ENCODE results near the gene TOR2A. TPM values are rescaled to one million over a fixed set of nuclear protein-coding genes. Genes with fewer than 3 reads are reported as not detected.

TOR2A gene
- total RNA-seq, 1 donor from 2014 or later = 5.5 TPM

DNA sequence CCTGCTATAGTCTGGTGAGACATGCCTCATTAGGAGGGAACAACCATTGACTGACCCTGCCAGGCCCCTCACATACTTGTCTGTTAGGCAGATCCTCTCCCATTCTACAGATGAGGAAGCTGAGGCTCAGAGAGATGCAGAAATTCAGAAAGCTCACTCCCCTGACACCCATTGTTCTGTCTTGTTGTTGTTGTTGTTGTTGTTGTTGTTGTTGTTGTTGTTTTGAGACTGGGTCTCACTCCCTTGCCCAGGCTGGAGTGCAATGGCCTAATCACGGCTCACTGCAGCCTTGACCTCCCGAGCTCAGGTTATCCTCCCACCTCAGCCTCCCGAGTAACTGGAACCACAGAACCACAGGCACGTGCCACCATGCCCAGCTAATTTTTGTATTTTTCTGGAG, 41.4 kb downstream of the TOR2A start:
- H3K27ac ChIP-seq = no peak overlapping the region
- H2AFZ ChIP-seq (replicated peaks) = no peak overlapping the region
- H3K4me1 ChIP-seq = no peaks in the 10 kb centered on the region
- H3K36me3 ChIP-seq = no peaks in the 10 kb centered on the region
- Mint-ChIP-seq H3K4me3 (no peak overlapping the region), H3K27ac (no peak overlapping the region), H3K27me3 (ENCODE audit: insufficient read depth, low read depth) (peaks cover 3% of the 10 kb centered on the region), H3K36me3 (peaks cover 17% of the 10 kb centered on the region), H3K4me1 (peaks cover 10% of the 10 kb centered on the region), H3K9me3 (no peaks in the 10 kb centered on the region)
- no peak for DNase-seq (ENCODE audit: low spot score)
- H3F3A ChIP-seq (ENCODE audit: low read depth) = peaks cover 12% of the 10 kb centered on the region
- H4K20me1 ChIP-seq (ENCODE audit: low read depth) = no peaks in the 10 kb centered on the region
- H3K9ac ChIP-seq = no peak overlapping the region
- H3K4me2 ChIP-seq = no peak overlapping the region
- no peaks in the 10 kb centered on the region for H3K9me3 ChIP-seq (ENCODE audit: low read depth)
- TF ChIP-seq EZH2phosphoT487 (IDR thresholded peaks at IDR 0.05) = no peak
- TF ChIP-seq, protein P1, sequence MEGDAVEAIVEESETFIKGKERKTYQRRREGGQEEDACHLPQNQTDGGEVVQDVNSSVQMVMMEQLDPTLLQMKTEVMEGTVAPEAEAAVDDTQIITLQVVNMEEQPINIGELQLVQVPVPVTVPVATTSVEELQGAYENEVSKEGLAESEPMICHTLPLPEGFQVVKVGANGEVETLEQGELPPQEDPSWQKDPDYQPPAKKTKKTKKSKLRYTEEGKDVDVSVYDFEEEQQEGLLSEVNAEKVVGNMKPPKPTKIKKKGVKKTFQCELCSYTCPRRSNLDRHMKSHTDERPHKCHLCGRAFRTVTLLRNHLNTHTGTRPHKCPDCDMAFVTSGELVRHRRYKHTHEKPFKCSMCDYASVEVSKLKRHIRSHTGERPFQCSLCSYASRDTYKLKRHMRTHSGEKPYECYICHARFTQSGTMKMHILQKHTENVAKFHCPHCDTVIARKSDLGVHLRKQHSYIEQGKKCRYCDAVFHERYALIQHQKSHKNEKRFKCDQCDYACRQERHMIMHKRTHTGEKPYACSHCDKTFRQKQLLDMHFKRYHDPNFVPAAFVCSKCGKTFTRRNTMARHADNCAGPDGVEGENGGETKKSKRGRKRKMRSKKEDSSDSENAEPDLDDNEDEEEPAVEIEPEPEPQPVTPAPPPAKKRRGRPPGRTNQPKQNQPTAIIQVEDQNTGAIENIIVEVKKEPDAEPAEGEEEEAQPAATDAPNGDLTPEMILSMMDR (IDR thresholded peaks at IDR 0.05) = no peak
- TF ChIP-seq EZH2 (IDR thresholded peaks at IDR 0.05) = no peak
- no peak overlapping the region for H3K4me3 ChIP-seq
- H3K27me3 ChIP-seq = no peaks in the 10 kb centered on the region
- no peaks in the 10 kb centered on the region for H3K79me2 ChIP-seq (ENCODE audit: low read depth)

DNA sequence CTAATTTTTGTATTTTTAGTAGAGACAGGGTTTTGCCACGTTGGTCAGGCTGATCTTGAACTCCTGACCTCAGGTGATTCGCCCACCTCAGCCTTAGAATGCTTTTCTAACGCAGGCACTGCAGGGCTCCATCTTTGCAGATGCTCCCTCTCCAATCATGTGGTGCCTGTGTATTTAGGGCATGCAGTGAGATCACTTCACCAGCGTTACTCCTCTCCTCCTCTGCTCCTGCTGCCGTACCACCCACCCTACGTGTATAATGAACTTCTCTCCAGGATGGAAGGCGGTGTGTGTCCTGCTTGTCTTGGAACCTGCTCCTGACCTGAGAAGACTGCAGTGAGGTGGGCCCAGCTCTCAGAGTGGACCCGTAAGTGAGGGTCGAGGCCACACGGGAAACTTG, 42.0 kb downstream of the TOR2A start:
- Mint-ChIP-seq H3K27ac (no peak overlapping the region), H3K4me3 (no peak overlapping the region), H3K4me1 (peaks cover 10% of the 10 kb centered on the region), H3K27me3 (ENCODE audit: insufficient read depth, low read depth) (peaks cover 3% of the 10 kb centered on the region), H3K36me3 (peaks cover 17% of the 10 kb centered on the region), H3K9me3 (no peaks in the 10 kb centered on the region)
- Histone ChIP-seq H3K4me1 (no peaks in the 10 kb centered on the region), H3K4me3 (no peak overlapping the region), H2AFZ (replicated peaks) (no peak overlapping the region), H3K4me2 (no peak overlapping the region), H3K27me3 (no peaks in the 10 kb centered on the region), H3K9me3 (ENCODE audit: low read depth) (no peaks in the 10 kb centered on the region), H3K79me2 (ENCODE audit: low read depth) (no peaks in the 10 kb centered on the region), H4K20me1 (ENCODE audit: low read depth) (no peaks in the 10 kb centered on the region), H3F3A (ENCODE audit: low read depth) (peaks cover 8% of the 10 kb centered on the region), H3K27ac (no peak overlapping the region), H3K36me3 (no peaks in the 10 kb centered on the region), H3K9ac (no peak overlapping the region)
- no peak for DNase-seq (ENCODE audit: low spot score)
- no peak for TF ChIP-seq EZH2 (IDR thresholded peaks at IDR 0.05)
- TF ChIP-seq EZH2phosphoT487 (IDR thresholded peaks at IDR 0.05) = no peak
- TF ChIP-seq, protein P1 (IDR thresholded peaks at IDR 0.05) = no peak

DNA sequence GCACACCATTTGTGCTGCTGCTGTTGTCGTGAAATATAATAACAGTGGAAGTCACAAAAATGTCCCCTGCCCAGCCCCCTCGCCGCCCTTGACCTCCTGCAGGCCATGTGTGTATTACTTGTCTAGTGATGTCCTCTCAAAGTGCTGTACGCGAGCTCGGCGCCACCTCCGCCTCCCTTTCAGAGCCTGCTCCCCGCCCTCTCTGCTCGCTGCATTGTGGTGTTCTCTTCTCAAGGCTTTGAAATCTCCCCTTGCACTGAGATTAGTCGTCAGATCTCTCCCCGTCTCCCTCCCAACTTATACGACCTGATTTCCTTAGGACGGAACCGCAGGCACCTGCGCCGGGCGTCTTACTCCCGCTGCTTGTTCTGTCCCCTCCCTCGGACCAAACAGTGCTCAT, 43.0 kb downstream of the TOR2A start:
- Histone ChIP-seq H4K20me1 (ENCODE audit: low read depth) (no peaks in the 10 kb centered on the region), H2AFZ (replicated peaks) (no peak overlapping the region), H3F3A (ENCODE audit: low read depth) (peaks cover 3% of the 10 kb centered on the region), H3K36me3 (no peaks in the 10 kb centered on the region), H3K27me3 (no peaks in the 10 kb centered on the region), H3K4me1 (no peaks in the 10 kb centered on the region), H3K4me2 (no peak overlapping the region), H3K9ac (no peak overlapping the region), H3K79me2 (ENCODE audit: low read depth) (no peaks in the 10 kb centered on the region), H3K9me3 (ENCODE audit: low read depth) (no peaks in the 10 kb centered on the region), H3K4me3 (no peak overlapping the region), H3K27ac (no peak overlapping the region)
- H3K27me3 Mint-ChIP-seq (ENCODE audit: insufficient read depth, low read depth) = peaks cover 3% of the 10 kb centered on the region
- peaks cover 10% of the 10 kb centered on the region for H3K4me1 Mint-ChIP-seq
- no peak for TF ChIP-seq EZH2phosphoT487 (IDR thresholded peaks at IDR 0.05)
- TF ChIP-seq EZH2 (IDR thresholded peaks at IDR 0.05) = no peak
- TF ChIP-seq, protein P1 (IDR thresholded peaks at IDR 0.05) = no peak
- H3K4me3 Mint-ChIP-seq = no peak overlapping the region
- peaks cover 20% of the 10 kb centered on the region for H3K36me3 Mint-ChIP-seq
- H3K9me3 Mint-ChIP-seq = no peaks in the 10 kb centered on the region
- no peak for DNase-seq (ENCODE audit: low spot score)
- peak overlapping the region; percentile 47 for H3K27ac Mint-ChIP-seq

All from neural progenitor cell (in vitro differentiated cells).